H9 (cell line): ENCODE data around the gene LIMA1. TPM values are rescaled to one million over a fixed set of nuclear protein-coding genes. Genes with fewer than 3 reads are reported as not detected.
"Not testable (repeated sequence)": the region's sequence is repeated elsewhere in the genome, so short reads cannot be mapped to it uniquely, and the experiment has no call there.

Experiments
- DNase-seq: peaks from one replicate; pipeline ENCODE4 v3.0.0-alpha.2; 2017
- H2AFZ ChIP-seq: one replicate; pipeline ENCODE4 v1.6.1; 2013; ENCODE audit warnings: mild to moderate bottlenecking, low read length, control low read depth, moderate library complexity
- H2AK5ac ChIP-seq: 2 replicates; pipeline ENCODE4 v1.6.1; 2013; ENCODE audit warnings: low read length, control low read depth, mixed read lengths; ENCODE audit not compliant: insufficient read length
- H2BK120ac ChIP-seq: one replicate; pipeline ENCODE4 v1.6.1; 2013; ENCODE audit warnings: low read depth, mild to moderate bottlenecking, low read length, control low read depth, inconsistent platforms; ENCODE audit not compliant: poor library complexity, severe bottlenecking
- H2BK12ac ChIP-seq: 2 replicates; pipeline ENCODE4 v1.6.1; 2013; ENCODE audit warnings: low read length, control low read depth, mixed read lengths, low read depth; ENCODE audit not compliant: insufficient read length
- H2BK15ac ChIP-seq: 2 replicates; pipeline ENCODE4 v1.6.1; 2013; ENCODE audit warnings: low read depth, low read length, control low read depth
- H2BK20ac ChIP-seq: one replicate; pipeline ENCODE4 v1.6.1; 2013; ENCODE audit warnings: low read depth, mild to moderate bottlenecking, low read length, control low read depth, inconsistent platforms; ENCODE audit not compliant: poor library complexity, severe bottlenecking
- H2BK5ac ChIP-seq: 2 replicates; pipeline ENCODE4 v1.6.1; 2013; ENCODE audit warnings: low read length, control low read depth, mixed read lengths; ENCODE audit not compliant: insufficient read length
- H3K14ac ChIP-seq: 2 replicates; pipeline ENCODE4 v1.6.1; 2013; ENCODE audit warnings: low read length, control low read depth; ENCODE audit not compliant: insufficient read depth
- H3K18ac ChIP-seq: 2 replicates; pipeline ENCODE4 v1.6.1; 2013; ENCODE audit warnings: low read depth, mild to moderate bottlenecking, mixed read lengths, low read length, control low read depth; ENCODE audit not compliant: insufficient read length
- H3K23ac ChIP-seq: 2 replicates; pipeline ENCODE4 v1.6.1; 2013; ENCODE audit warnings: low read length, control low read depth, mixed read lengths, low read depth; ENCODE audit not compliant: insufficient read length
- H3K23me2 ChIP-seq: 2 replicates; pipeline ENCODE4 v1.6.1; 2013; ENCODE audit warnings: low read depth, mild to moderate bottlenecking, mixed read lengths, low read length, control low read depth; ENCODE audit not compliant: insufficient read length, poor library complexity, severe bottlenecking
- H3K27ac ChIP-seq: 2 replicates; pipeline ENCODE4 v1.5.1; 2013; ENCODE audit warnings: low read length, control low read depth, mixed read lengths, low read depth; ENCODE audit not compliant: insufficient read length
- H3K27me3 ChIP-seq: 2 replicates; pipeline ENCODE4 v1.6.1; 2013; ENCODE audit warnings: low read length, control low read depth, inconsistent platforms; ENCODE audit not compliant: insufficient read depth
- H3K4ac ChIP-seq: 2 replicates; pipeline ENCODE4 v1.6.1; 2013; ENCODE audit warnings: low read depth, mild to moderate bottlenecking, control low read depth, inconsistent platforms, low read length, moderate library complexity
- H3K4me1 ChIP-seq: 2 replicates; pipeline ENCODE4 v1.6.1; 2013; ENCODE audit warnings: low read length, control low read depth, inconsistent platforms; ENCODE audit not compliant: insufficient read depth
- H3K4me2 ChIP-seq: 2 replicates; pipeline ENCODE4 v1.6.1; 2013; ENCODE audit warnings: low read length, control low read depth, mixed read lengths; ENCODE audit not compliant: insufficient read length, insufficient read depth
- H3K56ac ChIP-seq: 2 replicates; pipeline ENCODE4 v1.6.1; 2013; ENCODE audit warnings: low read depth, mild to moderate bottlenecking, mixed read lengths, low read length, control low read depth; ENCODE audit not compliant: insufficient read length
- H3K79me1 ChIP-seq: 2 replicates; pipeline ENCODE4 v1.6.1; 2013; ENCODE audit warnings: low read depth, mild to moderate bottlenecking, moderate library complexity, low read length, control low read depth, inconsistent platforms; ENCODE audit not compliant: insufficient read depth, poor library complexity, severe bottlenecking
- H3K79me2 ChIP-seq: 2 replicates; pipeline ENCODE4 v1.6.1; 2013; ENCODE audit warnings: low read length, control low read depth, inconsistent platforms; ENCODE audit not compliant: insufficient read depth
- H3K9ac ChIP-seq: 2 replicates; pipeline ENCODE4 v1.6.1; 2013; ENCODE audit warnings: low read length, control low read depth, mixed read lengths; ENCODE audit not compliant: insufficient read length; ENCODE audit errors: extremely low read depth
- H3K9me3 ChIP-seq: one replicate; pipeline ENCODE4 v1.6.1; 2013; ENCODE audit warnings: low read depth, low read length, inconsistent platforms; ENCODE audit not compliant: control insufficient read depth
- H3T11ph ChIP-seq: one replicate; pipeline ENCODE4 v1.6.1; 2013; ENCODE audit warnings: mild to moderate bottlenecking, low read length, control low read depth, inconsistent platforms
- H4K20me1 ChIP-seq: one replicate; pipeline ENCODE4 v1.6.1; 2013; ENCODE audit not compliant: control insufficient read depth, insufficient read length, insufficient read depth
- H4K5ac ChIP-seq: 2 replicates; pipeline ENCODE4 v1.6.1; 2013; ENCODE audit warnings: low read depth, mild to moderate bottlenecking, mixed read lengths, low read length, control low read depth; ENCODE audit not compliant: insufficient read length
- H4K8ac ChIP-seq: replicated peaks from 2 replicates; pipeline ENCODE4 v1.6.1; 2013; ENCODE audit warnings: low read length, control low read depth, mixed read lengths, low read depth; ENCODE audit not compliant: insufficient read length
- H4K91ac ChIP-seq: 2 replicates; pipeline ENCODE4 v1.6.1; 2013; ENCODE audit warnings: low read depth, mild to moderate bottlenecking, moderate library complexity, mixed read lengths, low read length, control low read depth; ENCODE audit not compliant: insufficient read length
- H3K27ac Mint-ChIP-seq, 3 experiments: 2 replicates in 2 of 3; 3 replicates in 1 of 3; pipeline ENCODE4 v1.8.0; 2020 to 2021; ENCODE audit warnings: mixed read lengths in 3 of 3, mild to moderate bottlenecking in 1 of 3, moderate library complexity in 1 of 3
- H3K27me3 Mint-ChIP-seq: 2 replicates; pipeline ENCODE4 v1.8.0; 2021; ENCODE audit warnings: low read depth, mild to moderate bottlenecking, moderate library complexity, mixed read lengths
- H3K36me3 Mint-ChIP-seq, 3 experiments: 2 replicates in 2 of 3; 3 replicates in 1 of 3; pipeline ENCODE4 v1.8.0; 2020 to 2021; ENCODE audit warnings: low read depth in 3 of 3, mixed read lengths in 3 of 3; ENCODE audit not compliant: insufficient read depth in 1 of 3
- H3K4me1 Mint-ChIP-seq, 2 experiments: 2 replicates each; pipeline ENCODE4 v1.8.0; 2020; ENCODE audit warnings: mixed read lengths in 2 of 2
- H3K4me3 Mint-ChIP-seq, 2 experiments: 2 replicates in 1 of 2; 3 replicates in 1 of 2; pipeline ENCODE4 v1.8.0; 2020 to 2021; ENCODE audit warnings: mild to moderate bottlenecking in 2 of 2, mixed read lengths in 2 of 2, moderate library complexity in 1 of 2
- H3K9me3 Mint-ChIP-seq, 2 experiments: 2 replicates in 1 of 2; 3 replicates in 1 of 2; pipeline ENCODE4 v1.8.0; 2020; ENCODE audit warnings: mild to moderate bottlenecking in 2 of 2, mixed read lengths in 2 of 2, moderate library complexity in 1 of 2
- CTCF ChIP-seq: fragments of 200-600 bp; sonication (generic); conservative IDR thresholded peaks from 3 replicates; pipeline ENCODE4 v1.8.0; 2021; ENCODE audit warnings: antibody characterized with exemption, mild to moderate bottlenecking
- WGBS: extraction: QIAGEN DNeasy Blood & Tissue Kit; methylation state at CpG from one replicate; pipeline ENCODE4 v1.1.7; 2013; ENCODE audit warnings: missing lambda C conversion rate, low lambda C conversion rate, mixed read lengths; ENCODE audit not compliant: insufficient read length; ENCODE audit errors: extremely low coverage; 5-methylcytosine and 5-hydroxymethylcytosine counted together
- total RNA-seq: library from RNA; stranded (reverse); gene quantifications from 2 replicates; pipeline ENCODE4 v1.2.1, GENCODE V29; 2021

LIMA1 gene
- total RNA-seq, 1 experiment from 2014 or later = 40.8 TPM

- no peak overlapping the region for H4K5ac ChIP-seq
- WGBS = no CpG with 5 or more reads among the region's 1 CpG
- H3K9ac ChIP-seq = no peak overlapping the region
- Mint-ChIP-seq H3K27me3 (no peaks in the 10 kb centered on the region), H3K27ac (no peak overlapping the region), H3K9me3 (no peaks in the 10 kb centered on the region), H3K4me1 (peaks cover 4 to 7% of the 10 kb centered on the region in 2 experiments; a peak in 3 of 4 replicates), H3K4me3 (no peak overlapping the region), H3K36me3 (no peaks in the 10 kb centered on the region)
- no peak overlapping the region for H4K8ac ChIP-seq
- H2BK12ac ChIP-seq = no peak overlapping the region
- no peak for DNase-seq
- no peak overlapping the region for H2BK120ac ChIP-seq
- H2AFZ ChIP-seq = no peak overlapping the region
- H3K79me2 ChIP-seq = no peaks in the 10 kb centered on the region
- no peak overlapping the region for H3K23ac ChIP-seq
- H3K18ac ChIP-seq = no peak overlapping the region
- H2BK15ac ChIP-seq = no peak overlapping the region
- no peaks in the 10 kb centered on the region for H3K4me1 ChIP-seq
- H2BK5ac ChIP-seq = no peak overlapping the region
- no peak overlapping the region for H2AK5ac ChIP-seq
- no peak overlapping the region for H3K4ac ChIP-seq
- no peak overlapping the region for H3K14ac ChIP-seq
- no peaks in the 10 kb centered on the region for H3K23me2 ChIP-seq
- no peak overlapping the region for H3K27ac ChIP-seq
- no peak overlapping the region for H3T11ph ChIP-seq
- no peaks in the 10 kb centered on the region for H3K79me1 ChIP-seq
- no peak for TF ChIP-seq CTCF
- no peak overlapping the region for H3K4me2 ChIP-seq
- H3K56ac ChIP-seq = no peak overlapping the region
- H4K20me1 ChIP-seq = no peaks in the 10 kb centered on the region
- H3K9me3 ChIP-seq = no peaks in the 10 kb centered on the region
- H3K27me3 ChIP-seq = no peaks in the 10 kb centered on the region
- H4K91ac ChIP-seq = no peak overlapping the region
- no peak overlapping the region for H2BK20ac ChIP-seq
Measured at GRCh38 chr12:50275556-50275955, 7.8 kb downstream of the LIMA1 start.

DNA sequence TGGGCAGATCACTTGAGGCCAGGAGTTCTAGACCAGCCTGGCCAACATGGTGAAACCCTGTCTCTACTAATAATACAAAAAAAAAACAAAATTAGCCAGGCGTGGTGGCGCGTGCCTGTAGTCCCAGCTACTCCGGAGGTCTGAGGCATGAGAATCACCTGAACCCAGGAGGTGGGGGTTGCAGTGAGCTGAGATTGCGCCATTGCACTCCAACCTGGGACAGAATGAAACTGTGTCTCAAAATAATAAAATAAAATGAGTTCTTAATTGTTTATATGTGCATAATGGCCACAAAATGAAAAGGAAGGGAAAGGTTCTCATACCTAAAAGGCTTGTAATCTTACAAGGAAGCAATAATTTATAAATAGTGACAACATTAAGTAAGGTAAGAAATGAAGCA lies 8.2 kb downstream of the LIMA1 start:
- not testable (repeated sequence) for H3K36me3 Mint-ChIP-seq, H3K27me3 ChIP-seq

More for the DNA sequence above, 8.2 kb downstream of the LIMA1 start:
- not testable (repeated sequence) for DNase-seq, H3K79me1 ChIP-seq, H3K27ac ChIP-seq, H3K4me1 Mint-ChIP-seq, H2BK20ac ChIP-seq, H3K4ac ChIP-seq, H2AFZ ChIP-seq, H3K4me3 Mint-ChIP-seq, H3T11ph ChIP-seq, H3K9me3 Mint-ChIP-seq, H4K8ac ChIP-seq, H3K23ac ChIP-seq, H2BK5ac ChIP-seq, H2BK15ac ChIP-seq, H3K9me3 ChIP-seq, H4K5ac ChIP-seq, H3K4me1 ChIP-seq, H3K23me2 ChIP-seq, H3K27ac Mint-ChIP-seq, H2AK5ac ChIP-seq, H4K20me1 ChIP-seq, H2BK120ac ChIP-seq, H3K9ac ChIP-seq, H3K56ac ChIP-seq, H3K4me2 ChIP-seq, H3K18ac ChIP-seq, H3K79me2 ChIP-seq, H3K14ac ChIP-seq, H2BK12ac ChIP-seq, H3K27me3 Mint-ChIP-seq, H4K91ac ChIP-seq
- WGBS = no CpG with 5 or more reads among the region's 5 CpGs
